Measurements from ENCODE around the gene ARHGAP42. TPM values are rescaled to one million over a fixed set of nuclear protein-coding genes. Genes with fewer than 3 reads are reported as not detected.

Gene ARHGAP42
- total RNA-seq, 1 donor from 2014 or later: 33.2 TPM

DNA sequence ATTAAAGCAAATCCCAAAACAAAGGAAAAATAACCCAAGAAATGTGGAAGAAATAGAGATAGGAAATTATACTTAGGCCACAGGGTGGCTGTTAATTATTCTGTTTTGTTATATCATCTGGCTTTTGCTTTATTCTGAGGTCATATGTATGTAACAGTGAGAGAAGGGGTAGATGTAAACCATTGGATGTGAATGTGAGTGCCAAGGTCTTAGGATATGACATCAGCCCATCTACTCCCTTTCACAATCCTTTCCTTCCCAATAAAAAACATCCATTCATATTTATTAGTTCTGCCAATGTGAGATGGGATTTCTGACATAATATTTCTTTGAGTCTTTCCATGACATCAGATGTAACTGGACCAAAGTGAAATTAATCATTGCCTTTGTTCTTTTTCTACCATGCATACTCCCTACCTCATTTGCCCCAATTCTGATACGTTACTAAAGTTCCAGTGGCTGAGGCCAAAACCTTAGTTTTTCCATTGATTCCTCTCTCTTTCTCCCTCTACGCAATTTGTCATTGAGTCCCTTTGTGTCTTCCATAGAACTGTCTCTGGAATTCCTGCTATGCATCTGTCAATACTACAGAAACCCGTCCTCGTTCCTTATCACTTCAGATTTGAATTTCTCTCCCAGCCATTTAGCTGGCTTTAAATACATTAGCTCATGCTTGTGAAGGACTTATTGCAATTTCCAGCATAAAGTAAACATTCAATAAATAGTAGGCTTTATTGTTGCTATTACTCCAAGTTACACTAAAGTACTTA is 170.3 kb downstream of the ARHGAP42 start:
- no peaks in the 10 kb centered on the region for H3K27me3 Mint-ChIP-seq (ENCODE audit: low read depth, unreplicated experiment)
- no peak overlapping the region for H2AFZ ChIP-seq (ENCODE audit: low read depth, low read length)
- H3K4me3 Mint-ChIP-seq (ENCODE audit: unreplicated experiment): no peak overlapping the region
- TF ChIP-seq EZH2 (IDR thresholded peaks at IDR 0.05; ENCODE audit: insufficient read depth, low read length): no peak
- TF ChIP-seq, protein P1, sequence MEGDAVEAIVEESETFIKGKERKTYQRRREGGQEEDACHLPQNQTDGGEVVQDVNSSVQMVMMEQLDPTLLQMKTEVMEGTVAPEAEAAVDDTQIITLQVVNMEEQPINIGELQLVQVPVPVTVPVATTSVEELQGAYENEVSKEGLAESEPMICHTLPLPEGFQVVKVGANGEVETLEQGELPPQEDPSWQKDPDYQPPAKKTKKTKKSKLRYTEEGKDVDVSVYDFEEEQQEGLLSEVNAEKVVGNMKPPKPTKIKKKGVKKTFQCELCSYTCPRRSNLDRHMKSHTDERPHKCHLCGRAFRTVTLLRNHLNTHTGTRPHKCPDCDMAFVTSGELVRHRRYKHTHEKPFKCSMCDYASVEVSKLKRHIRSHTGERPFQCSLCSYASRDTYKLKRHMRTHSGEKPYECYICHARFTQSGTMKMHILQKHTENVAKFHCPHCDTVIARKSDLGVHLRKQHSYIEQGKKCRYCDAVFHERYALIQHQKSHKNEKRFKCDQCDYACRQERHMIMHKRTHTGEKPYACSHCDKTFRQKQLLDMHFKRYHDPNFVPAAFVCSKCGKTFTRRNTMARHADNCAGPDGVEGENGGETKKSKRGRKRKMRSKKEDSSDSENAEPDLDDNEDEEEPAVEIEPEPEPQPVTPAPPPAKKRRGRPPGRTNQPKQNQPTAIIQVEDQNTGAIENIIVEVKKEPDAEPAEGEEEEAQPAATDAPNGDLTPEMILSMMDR (IDR thresholded peaks at IDR 0.05; ENCODE audit: insufficient read depth, low read depth, low read length): no peak
- H3K9me3 Mint-ChIP-seq (ENCODE audit: unreplicated experiment): no peaks in the 10 kb centered on the region
- H3K4me1 ChIP-seq (ENCODE audit: insufficient read depth, low read length): no peaks in the 10 kb centered on the region
- H4K20me1 ChIP-seq (ENCODE audit: insufficient read depth, low read length): no peaks in the 10 kb centered on the region
- H3K9me3 ChIP-seq (ENCODE audit: insufficient read depth, low read depth, low read length): no peaks in the 10 kb centered on the region
- no peaks in the 10 kb centered on the region for H3K36me3 ChIP-seq (ENCODE audit: insufficient read depth, low read length)
- peaks cover 5% of the 10 kb centered on the region for H3K79me2 ChIP-seq (ENCODE audit: insufficient read depth, low read length)
- H3K27ac ChIP-seq (ENCODE audit: low read depth, low read length): no peak overlapping the region
- no peaks in the 10 kb centered on the region for H3K36me3 Mint-ChIP-seq (ENCODE audit: low read depth, unreplicated experiment)
- peaks cover 29% of the 10 kb centered on the region for H3K4me1 Mint-ChIP-seq (ENCODE audit: low read depth, unreplicated experiment)
- no peak overlapping the region for H3K9ac ChIP-seq (ENCODE audit: low read length)
- H3K27me3 ChIP-seq (ENCODE audit: insufficient read depth, low read length): no peaks in the 10 kb centered on the region
- H3K4me3 ChIP-seq (ENCODE audit: insufficient read depth, low read depth, low read length): no peak overlapping the region
- H3K27ac Mint-ChIP-seq (ENCODE audit: unreplicated experiment): peak overlapping the region; percentile 58
- DNase-seq (ENCODE audit: low read depth) (no peak), FAIRE-seq (no peak)
- H3K4me2 ChIP-seq (ENCODE audit: low read length): no peak overlapping the region

DNA sequence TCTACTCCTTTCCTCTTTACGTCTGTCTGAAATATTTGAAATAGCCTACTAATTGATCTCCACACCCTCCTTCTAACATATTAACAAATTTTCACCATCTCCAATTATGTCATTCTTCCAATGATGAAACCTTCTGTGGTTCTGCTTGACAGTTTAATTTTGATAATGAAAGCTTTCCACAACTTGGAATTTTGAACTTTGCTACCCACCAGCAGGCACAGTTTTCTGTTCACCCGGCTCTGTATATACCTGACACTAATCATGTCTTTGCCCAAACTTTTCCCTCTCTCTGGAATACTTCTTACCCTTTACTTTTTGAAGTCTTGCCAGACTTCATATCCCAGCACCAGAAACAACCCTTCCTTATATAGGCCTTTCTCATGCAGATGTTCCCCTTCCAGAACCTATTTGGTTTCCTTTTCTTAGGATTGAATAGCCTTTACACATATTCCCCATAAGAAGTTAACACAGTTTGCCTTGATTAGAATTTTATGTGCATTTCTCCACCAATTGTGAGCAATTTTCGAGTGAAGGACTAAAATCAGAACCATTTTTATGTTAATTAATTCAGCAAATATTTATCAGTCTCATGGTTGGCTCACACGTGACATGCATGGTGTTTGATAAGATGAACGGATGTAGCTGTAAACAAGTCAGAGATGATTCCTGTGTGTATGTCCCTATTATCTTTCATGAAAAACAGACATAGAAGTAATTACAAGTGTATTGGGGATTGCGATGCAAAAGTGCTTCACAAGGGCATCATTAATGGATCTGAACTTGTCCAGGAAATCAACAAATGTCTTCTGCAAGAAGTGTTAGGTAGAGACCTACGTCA is 173.4 kb downstream of the ARHGAP42 start:
- Histone ChIP-seq H3K9me3 (ENCODE audit: insufficient read depth, low read depth, low read length) (no peaks in the 10 kb centered on the region), H3K4me2 (ENCODE audit: low read length) (no peak overlapping the region), H3K27ac (ENCODE audit: low read depth, low read length) (no peak overlapping the region), H4K20me1 (ENCODE audit: insufficient read depth, low read length) (no peaks in the 10 kb centered on the region), H3K27me3 (ENCODE audit: insufficient read depth, low read length) (no peaks in the 10 kb centered on the region), H3K79me2 (ENCODE audit: insufficient read depth, low read length) (no peaks in the 10 kb centered on the region), H3K9ac (ENCODE audit: low read length) (no peak overlapping the region), H2AFZ (ENCODE audit: low read depth, low read length) (no peak overlapping the region), H3K4me3 (ENCODE audit: insufficient read depth, low read depth, low read length) (no peak overlapping the region), H3K4me1 (ENCODE audit: insufficient read depth, low read length) (peaks cover 5% of the 10 kb centered on the region), H3K36me3 (ENCODE audit: insufficient read depth, low read length) (no peaks in the 10 kb centered on the region)
- no peak for TF ChIP-seq EZH2 (IDR thresholded peaks at IDR 0.05; ENCODE audit: insufficient read depth, low read length)
- TF ChIP-seq, protein P1 (IDR thresholded peaks at IDR 0.05; ENCODE audit: insufficient read depth, low read depth, low read length): no peak
- Mint-ChIP-seq H3K4me3 (ENCODE audit: unreplicated experiment) (no peak overlapping the region), H3K9me3 (ENCODE audit: unreplicated experiment) (no peaks in the 10 kb centered on the region), H3K27me3 (ENCODE audit: low read depth, unreplicated experiment) (no peaks in the 10 kb centered on the region), H3K36me3 (ENCODE audit: low read depth, unreplicated experiment) (no peaks in the 10 kb centered on the region), H3K27ac (ENCODE audit: unreplicated experiment) (no peak overlapping the region), H3K4me1 (ENCODE audit: low read depth, unreplicated experiment) (peaks cover 38% of the 10 kb centered on the region)
- FAIRE-seq (peak; percentile 20), DNase-seq (ENCODE audit: low read depth) (no peak)
